Stimulated activated CD8-positive, alpha-beta memory T cell treated with anti-CD3 and anti-CD28 coated beads, Interleukin-7, amount 100 ng/mL, for 24 hours (primary cell): ENCODE results near the gene DOC2B.

Experiments used
- DNase-seq: peaks from one replicate; pipeline ENCODE4 v3.0.0-alpha.2; 2020; ENCODE audit warnings: low read depth

Gene DOC2B

GRCh38 chr17:162689-163088 is 18.8 kb downstream of the DOC2B start:
- no peak for DNase-seq

GRCh38 chr17:161481-161880 is 20.0 kb downstream of the DOC2B start:
- no peak for DNase-seq

GRCh38 chr17:160336-160735 is 21.1 kb downstream of the DOC2B start:
- no peak for DNase-seq

GRCh38 chr17:159609-160008 is 21.8 kb downstream of the DOC2B start:
- DNase-seq, result no peak

- DNase-seq, result no peak
These were observed 23.1 kb downstream of the DOC2B start for GRCh38 chr17:158379-158778.

- DNase-seq, result no peak
These were observed 23.5 kb downstream of the DOC2B start for GRCh38 chr17:157901-158300.

- no peak for DNase-seq
These were observed 24.5 kb downstream of the DOC2B start for GRCh38 chr17:156946-157345.

- no peak for DNase-seq
These were observed 25.3 kb downstream of the DOC2B start for GRCh38 chr17:156094-156621.

GRCh38 chr17:155576-155975 is 25.9 kb downstream of the DOC2B start:
- DNase-seq, result no peak

GRCh38 chr17:153851-154250 is 27.6 kb downstream of the DOC2B start:
- no peak for DNase-seq

- no peak for DNase-seq
These were observed 28.5 kb downstream of the DOC2B start for GRCh38 chr17:152860-153420.

GRCh38 chr17:151886-152859 is 29.3 kb downstream of the DOC2B start:
- no peak for DNase-seq

GRCh38 chr17:151004-151403 is 30.4 kb downstream of the DOC2B start:
- DNase-seq, result no peak

- no peak for DNase-seq
These were observed 31.4 kb downstream of the DOC2B start for GRCh38 chr17:149897-150584.

- DNase-seq, result no peak
These were observed 32.2 kb downstream of the DOC2B start for GRCh38 chr17:149231-149630.

GRCh38 chr17:148757-149156 is 32.7 kb downstream of the DOC2B start:
- DNase-seq, result no peak

- no peak for DNase-seq
These were observed 33.4 kb downstream of the DOC2B start for GRCh38 chr17:147796-148740.

- no peak for DNase-seq
These were observed 34.3 kb downstream of the DOC2B start for GRCh38 chr17:146983-147761.

- DNase-seq, result no peak
These were observed 34.9 kb downstream of the DOC2B start for GRCh38 chr17:146546-146945.

GRCh38 chr17:145671-146541 is 35.5 kb downstream of the DOC2B start:
- DNase-seq, result no peak
